Left ventricle myocardium inferior (tissue), 1 donor: ENCODE data around the gene ERN2. TPM values are rescaled to one million over a fixed set of nuclear protein-coding genes. Genes with fewer than 3 reads are reported as not detected.
"Not testable (repeated sequence)": the region's sequence is repeated elsewhere in the genome, so short reads cannot be mapped to it uniquely, and the experiment has no call there.

Source experiments
- DNase-seq: peaks from one replicate; pipeline ENCODE4 v3.0.0-alpha.2; 2020
- H3K27ac ChIP-seq: fragments of 200-600 bp; replicated peaks from 2 replicates; pipeline ENCODE4 v1.8.0; 2021
- H3K27me3 ChIP-seq: fragments of 200-600 bp; 2 replicates; pipeline ENCODE4 v1.8.0; 2021; ENCODE audit warnings: low read depth
- H3K36me3 ChIP-seq: fragments of 200-600 bp; 2 replicates; pipeline ENCODE4 v1.8.0; 2021
- H3K4me1 ChIP-seq: fragments of 200-600 bp; 2 replicates; pipeline ENCODE4 v1.8.0; 2021
- H3K4me3 ChIP-seq: fragments of 200-600 bp; 2 replicates; pipeline ENCODE4 v1.8.0; 2021; ENCODE audit warnings: mild to moderate bottlenecking, moderate library complexity
- H3K9me3 ChIP-seq: fragments of 200-600 bp; replicated peaks from 2 replicates; pipeline ENCODE4 v1.8.0; 2021
- intact Hi-C: fragments of 100-400 bp; cut with micrococcal nuclease; formaldehyde crosslinking; loops from one replicate; pipeline ENCODE4 v1.11.0; 2022
- total RNA-seq: library from RNA; stranded (reverse); fragmentation: NEBNext Ultra II Directional; extraction: Animal tissue kit (Norgen Biotek cat#: 25700); gene quantifications from one replicate; pipeline ENCODE4 v1.2.1, GENCODE V29; 2021
- TF ChIP-seq, protein P1 (sequence below): fragments of 200-600 bp; IDR thresholded peaks from 2 replicates; pipeline ENCODE4 v1.8.0; 2021; ENCODE audit warnings: antibody characterized with exemption, mild to moderate bottlenecking, borderline replicate concordance
- donor health status: DM: no; HTN: yes; CAD: no; lungs with severe emphysema.

ERN2 gene
- total RNA-seq, 1 donor from 2014 or later = not detected

DNA sequence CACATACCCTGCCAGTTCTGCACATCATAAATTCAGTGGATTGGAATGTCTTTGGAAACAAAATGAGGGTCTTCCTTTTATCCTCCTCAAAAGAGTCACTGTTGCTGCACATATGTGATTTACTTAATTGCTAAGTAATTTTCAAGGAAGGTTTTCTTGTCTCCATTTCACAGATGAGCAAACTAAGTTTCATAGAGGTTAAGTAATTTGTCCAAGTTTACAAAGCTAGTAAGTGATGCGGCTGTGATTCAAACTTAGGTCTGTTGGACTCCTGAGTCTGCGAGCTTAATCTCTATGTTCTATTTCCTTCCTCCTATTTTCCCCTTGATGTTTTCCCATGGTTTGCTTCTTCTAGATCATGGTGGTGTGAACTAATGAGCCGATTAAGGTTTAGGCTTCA, 13.7 kb upstream of the ERN2 start:
- H3K36me3 ChIP-seq = no peaks in the 10 kb centered on the region
- no peaks in the 10 kb centered on the region for H3K4me1 ChIP-seq
- H3K27me3 ChIP-seq = peaks cover 27% of the 10 kb centered on the region
- H3K27ac ChIP-seq = no peak overlapping the region
- H3K4me3 ChIP-seq = no peak overlapping the region
- peaks cover 25% of the 10 kb centered on the region for H3K9me3 ChIP-seq
- DNase-seq = no peak
- TF ChIP-seq, protein P1, sequence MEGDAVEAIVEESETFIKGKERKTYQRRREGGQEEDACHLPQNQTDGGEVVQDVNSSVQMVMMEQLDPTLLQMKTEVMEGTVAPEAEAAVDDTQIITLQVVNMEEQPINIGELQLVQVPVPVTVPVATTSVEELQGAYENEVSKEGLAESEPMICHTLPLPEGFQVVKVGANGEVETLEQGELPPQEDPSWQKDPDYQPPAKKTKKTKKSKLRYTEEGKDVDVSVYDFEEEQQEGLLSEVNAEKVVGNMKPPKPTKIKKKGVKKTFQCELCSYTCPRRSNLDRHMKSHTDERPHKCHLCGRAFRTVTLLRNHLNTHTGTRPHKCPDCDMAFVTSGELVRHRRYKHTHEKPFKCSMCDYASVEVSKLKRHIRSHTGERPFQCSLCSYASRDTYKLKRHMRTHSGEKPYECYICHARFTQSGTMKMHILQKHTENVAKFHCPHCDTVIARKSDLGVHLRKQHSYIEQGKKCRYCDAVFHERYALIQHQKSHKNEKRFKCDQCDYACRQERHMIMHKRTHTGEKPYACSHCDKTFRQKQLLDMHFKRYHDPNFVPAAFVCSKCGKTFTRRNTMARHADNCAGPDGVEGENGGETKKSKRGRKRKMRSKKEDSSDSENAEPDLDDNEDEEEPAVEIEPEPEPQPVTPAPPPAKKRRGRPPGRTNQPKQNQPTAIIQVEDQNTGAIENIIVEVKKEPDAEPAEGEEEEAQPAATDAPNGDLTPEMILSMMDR = no peak
- intact Hi-C loops = no loop called here

DNA sequence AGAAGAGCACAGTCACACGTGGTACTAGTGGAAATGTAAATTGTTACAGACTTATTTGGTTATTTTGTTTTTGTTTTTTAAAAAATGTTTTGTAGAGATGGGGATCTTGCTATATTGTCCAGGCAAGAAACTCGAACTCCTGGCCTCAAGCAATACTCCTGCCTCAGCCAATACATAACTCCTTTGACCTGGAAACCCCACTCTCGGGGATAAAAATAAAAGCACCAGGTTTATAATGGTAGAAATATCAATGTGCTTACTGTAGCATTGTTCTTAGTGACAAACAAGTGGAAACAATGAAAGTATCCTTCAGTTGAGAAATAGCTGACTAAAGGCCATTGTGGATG, 11.7 kb upstream of the ERN2 start:
- TF ChIP-seq, protein P1 = no peak
- peaks cover 29% of the 10 kb centered on the region for H3K27me3 ChIP-seq
- DNase-seq = no peak
- no peak overlapping the region for H3K27ac ChIP-seq
- no peaks in the 10 kb centered on the region for H3K36me3 ChIP-seq
- intact Hi-C loops = no loop called here
- H3K4me3 ChIP-seq = no peak overlapping the region
- peaks cover 26% of the 10 kb centered on the region for H3K9me3 ChIP-seq
- no peaks in the 10 kb centered on the region for H3K4me1 ChIP-seq

DNA sequence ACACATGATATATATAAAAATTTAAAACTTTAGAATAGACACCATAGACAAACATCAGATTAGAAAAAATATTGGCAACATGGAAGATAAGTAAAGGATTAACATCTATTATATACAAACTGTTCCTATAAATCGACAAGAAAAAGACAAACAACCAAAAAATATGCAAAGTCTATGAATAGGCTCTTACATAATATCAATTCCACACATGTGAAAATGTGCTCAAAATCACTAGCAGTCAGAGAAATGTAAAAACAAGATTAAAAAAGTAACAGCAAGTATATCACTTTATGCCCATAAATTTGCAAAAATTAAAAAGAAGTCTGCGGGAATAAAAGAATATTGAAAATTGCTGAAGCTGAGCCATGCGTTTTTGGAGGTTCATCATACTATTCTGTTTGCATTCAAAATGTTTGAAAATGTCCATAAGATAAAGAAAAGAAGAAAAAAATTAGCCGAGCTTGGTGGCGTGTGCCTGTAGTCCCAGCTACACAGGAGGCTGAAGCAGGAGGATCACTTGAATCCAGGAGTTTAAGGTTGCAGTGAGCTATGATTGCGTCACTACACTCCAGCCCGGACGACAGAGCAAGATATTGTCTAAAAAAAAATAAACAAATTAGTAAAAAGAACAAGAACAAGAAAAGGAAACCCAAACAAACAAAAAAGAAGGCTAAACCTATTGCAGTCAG, 11.2 kb upstream of the ERN2 start:
- Histone ChIP-seq H3K9me3 (peaks cover 26% of the 10 kb centered on the region), H3K4me1 (no peaks in the 10 kb centered on the region), H3K27me3 (peaks cover 24% of the 10 kb centered on the region), H3K36me3 (no peaks in the 10 kb centered on the region), H3K27ac (no peak overlapping the region), H3K4me3 (no peak overlapping the region)
- no peak for DNase-seq
- TF ChIP-seq, protein P1 = no peak
- intact Hi-C loops = no loop called here

DNA sequence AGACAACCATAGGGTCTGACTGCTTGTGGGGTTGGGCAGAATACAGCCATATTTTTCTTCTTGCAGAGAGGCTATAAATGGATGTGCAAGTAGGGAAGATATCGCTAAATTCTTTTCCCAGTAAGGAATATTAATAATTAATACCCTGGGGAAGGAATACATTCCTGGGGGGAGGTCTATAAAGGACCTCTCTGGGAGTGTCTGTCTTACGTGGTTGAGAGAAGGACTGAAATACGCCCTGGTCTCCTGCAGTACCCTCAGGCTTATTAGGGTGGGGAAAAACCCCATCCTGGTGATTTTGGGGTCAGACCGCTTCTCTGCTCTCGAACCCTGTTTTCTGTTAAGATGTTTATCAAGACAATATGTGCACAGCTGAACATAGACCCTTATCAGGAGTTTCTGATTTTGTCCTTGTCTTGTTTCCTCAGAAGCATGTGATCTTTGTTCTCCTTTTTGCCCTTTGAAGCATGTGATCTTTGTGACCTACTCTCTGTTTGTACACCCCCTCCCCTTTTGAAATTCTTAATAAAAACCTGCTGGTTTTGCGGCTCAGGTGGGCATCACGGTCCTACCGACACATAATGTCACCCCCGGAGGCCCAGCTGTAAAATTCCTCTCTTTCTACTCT, 9.7 kb upstream of the ERN2 start:
- H3K27ac ChIP-seq, H3K36me3 ChIP-seq, H3K4me1 ChIP-seq, H3K4me3 ChIP-seq, DNase-seq, intact Hi-C loops: not testable (repeated sequence)
- H3K27me3 ChIP-seq = peaks cover 28% of the 10 kb centered on the region
- peaks cover 26% of the 10 kb centered on the region for H3K9me3 ChIP-seq

DNA sequence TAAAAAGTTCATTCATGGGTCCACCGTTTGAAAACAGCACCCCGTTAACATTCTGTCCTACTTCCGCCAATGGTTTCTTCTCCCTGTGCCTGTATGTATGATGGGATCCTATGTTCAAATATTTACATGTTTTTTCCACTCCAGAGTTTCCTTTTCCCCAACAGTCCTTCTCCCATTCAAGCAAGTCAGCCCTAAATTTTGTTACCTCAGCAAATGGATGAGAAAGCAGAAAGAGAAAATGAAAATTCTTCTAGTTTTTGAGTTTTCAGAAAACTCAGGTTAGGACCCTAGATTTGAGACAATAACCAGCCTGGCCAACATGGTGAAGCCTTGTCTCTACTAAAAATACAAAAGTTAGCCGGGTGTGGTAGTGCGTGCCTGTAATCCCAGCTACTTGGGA, 3.5 kb upstream of the ERN2 start:
- H3K36me3 ChIP-seq = no peaks in the 10 kb centered on the region
- peaks cover 4% of the 10 kb centered on the region for H3K4me1 ChIP-seq
- H3K9me3 ChIP-seq = no peaks in the 10 kb centered on the region
- H3K27ac ChIP-seq = no peak overlapping the region
- TF ChIP-seq, protein P1 = no peak
- no peak overlapping the region for H3K4me3 ChIP-seq
- no peak for DNase-seq
- intact Hi-C loops = no loop called here
- H3K27me3 ChIP-seq = peaks cover 83% of the 10 kb centered on the region

DNA sequence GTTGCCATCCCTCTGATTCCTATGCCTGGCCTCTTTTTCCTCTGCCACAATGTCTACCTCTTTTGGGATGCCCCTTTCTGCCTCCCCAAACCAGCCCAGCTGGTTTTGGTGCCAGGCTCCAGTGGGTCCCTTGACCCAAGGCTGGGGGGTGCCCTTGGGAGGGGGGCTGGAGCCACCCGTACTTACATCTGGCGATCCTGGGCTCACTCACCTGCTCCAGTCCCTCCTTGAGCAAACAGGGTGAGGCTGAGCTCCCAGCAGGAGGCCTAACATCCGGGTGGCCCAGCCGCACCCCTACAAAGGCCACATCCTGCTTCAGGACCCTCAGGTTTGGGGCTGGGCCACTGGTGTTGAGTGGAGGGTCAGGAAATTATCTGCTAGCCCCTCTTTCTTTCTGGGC, 1.2 kb downstream of the ERN2 start:
- H3K4me3 ChIP-seq = no peak overlapping the region
- peaks cover 87% of the 10 kb centered on the region for H3K27me3 ChIP-seq
- TF ChIP-seq, protein P1 = no peak
- no peak overlapping the region for H3K27ac ChIP-seq
- H3K4me1 ChIP-seq = peaks cover 4% of the 10 kb centered on the region
- H3K9me3 ChIP-seq = peaks cover 20% of the 10 kb centered on the region
- intact Hi-C loops = no loop called here
- no peak for DNase-seq
- H3K36me3 ChIP-seq = no peaks in the 10 kb centered on the region
